BLaER1 (cell line): ENCODE data around the gene SLC5A12.

Experiments used
- H3K27ac ChIP-seq: shearing (Covaris generic); formaldehyde crosslinking; 2 replicates; pipeline ENCODE4 v1.8.1; 2022
- H3K27me3 ChIP-seq: shearing (Covaris generic); formaldehyde crosslinking; 2 replicates; pipeline ENCODE4 v1.8.1; 2022
- H3K36me3 ChIP-seq: shearing (Covaris generic); formaldehyde crosslinking; 2 replicates; pipeline ENCODE4 v1.8.1; 2022
- H3K4me1 ChIP-seq: shearing (Covaris generic); formaldehyde crosslinking; 2 replicates; pipeline ENCODE4 v1.8.1; 2022
- H3K4me2 ChIP-seq: shearing (Covaris generic); formaldehyde crosslinking; 2 replicates; pipeline ENCODE4 v1.8.1; 2022
- H3K4me3 ChIP-seq: shearing (Covaris generic); formaldehyde crosslinking; 2 replicates; pipeline ENCODE4 v1.8.1; 2022
- H3K9ac ChIP-seq: shearing (Covaris generic); formaldehyde crosslinking; 2 replicates; pipeline ENCODE4 v1.8.1; 2022
- H3K9me3 ChIP-seq: shearing (Covaris generic); formaldehyde crosslinking; 2 replicates; pipeline ENCODE4 v1.8.1; 2022
- H4K20me1 ChIP-seq: shearing (Covaris generic); formaldehyde crosslinking; 2 replicates; pipeline ENCODE4 v1.8.1; 2022
- Cebpa-rat ChIP-seq: shearing (Covaris generic); IDR thresholded peaks from 2 replicates; pipeline ENCODE4 v1.8.1; 2022

SLC5A12 gene

GRCh38 chr11:26753723-26754504 is 32.1 kb upstream of the SLC5A12 start:
- Histone ChIP-seq H3K27me3 (no peaks in the 10 kb centered on the region), H3K36me3 (no peaks in the 10 kb centered on the region), H3K4me1 (no peaks in the 10 kb centered on the region), H3K9me3 (no peaks in the 10 kb centered on the region), H4K20me1 (no peaks in the 10 kb centered on the region), H3K4me2 (no peak overlapping the region), H3K9ac (no peak overlapping the region), H3K27ac (no peak overlapping the region), H3K4me3 (no peak overlapping the region)
- no peak for TF ChIP-seq Cebpa-rat

GRCh38 chr11:26749927-26750326 is 28.1 kb upstream of the SLC5A12 start:
- Histone ChIP-seq H3K4me3 (no peak overlapping the region), H3K4me1 (no peaks in the 10 kb centered on the region), H3K36me3 (no peaks in the 10 kb centered on the region), H3K27me3 (no peaks in the 10 kb centered on the region), H3K4me2 (no peak overlapping the region), H4K20me1 (no peaks in the 10 kb centered on the region), H3K9me3 (no peaks in the 10 kb centered on the region), H3K9ac (no peak overlapping the region), H3K27ac (no peak overlapping the region)
- TF ChIP-seq Cebpa-rat, result no peak

- Histone ChIP-seq H3K36me3 (no peaks in the 10 kb centered on the region), H3K4me3 (no peak overlapping the region), H3K9me3 (no peaks in the 10 kb centered on the region), H3K9ac (no peak overlapping the region), H3K4me2 (no peak overlapping the region), H4K20me1 (no peaks in the 10 kb centered on the region), H3K4me1 (no peaks in the 10 kb centered on the region), H3K27me3 (no peaks in the 10 kb centered on the region), H3K27ac (no peak overlapping the region)
- no peak for TF ChIP-seq Cebpa-rat
Observed at GRCh38 chr11:26743622-26744021, 21.8 kb upstream of the SLC5A12 start.

GRCh38 chr11:26742966-26743365 is 21.1 kb upstream of the SLC5A12 start:
- Histone ChIP-seq H4K20me1 (no peaks in the 10 kb centered on the region), H3K4me3 (no peak overlapping the region), H3K36me3 (no peaks in the 10 kb centered on the region), H3K9me3 (no peaks in the 10 kb centered on the region), H3K27me3 (no peaks in the 10 kb centered on the region), H3K4me2 (no peak overlapping the region), H3K9ac (no peak overlapping the region), H3K27ac (no peak overlapping the region), H3K4me1 (no peaks in the 10 kb centered on the region)
- TF ChIP-seq Cebpa-rat, result no peak

- Histone ChIP-seq H3K4me2 (no peak overlapping the region), H3K27ac (no peak overlapping the region), H3K4me3 (no peak overlapping the region), H3K9ac (no peak overlapping the region), H3K36me3 (no peaks in the 10 kb centered on the region), H3K4me1 (no peaks in the 10 kb centered on the region), H4K20me1 (no peaks in the 10 kb centered on the region), H3K9me3 (no peaks in the 10 kb centered on the region), H3K27me3 (no peaks in the 10 kb centered on the region)
- TF ChIP-seq Cebpa-rat, result no peak
Observed at GRCh38 chr11:26741036-26741435, 19.2 kb upstream of the SLC5A12 start.

- Histone ChIP-seq H3K4me1 (no peaks in the 10 kb centered on the region), H3K27ac (no peak overlapping the region), H3K4me3 (no peak overlapping the region), H3K27me3 (no peaks in the 10 kb centered on the region), H3K9ac (no peak overlapping the region), H3K9me3 (no peaks in the 10 kb centered on the region), H3K36me3 (no peaks in the 10 kb centered on the region), H4K20me1 (no peaks in the 10 kb centered on the region), H3K4me2 (no peak overlapping the region)
- no peak for TF ChIP-seq Cebpa-rat
Observed at GRCh38 chr11:26739366-26740073, 17.7 kb upstream of the SLC5A12 start.

- Histone ChIP-seq H3K4me3 (no peak overlapping the region), H3K27ac (no peak overlapping the region), H3K4me2 (no peak overlapping the region), H3K9ac (no peak overlapping the region), H4K20me1 (no peaks in the 10 kb centered on the region), H3K36me3 (no peaks in the 10 kb centered on the region), H3K27me3 (no peaks in the 10 kb centered on the region), H3K4me1 (no peaks in the 10 kb centered on the region), H3K9me3 (no peaks in the 10 kb centered on the region)
- TF ChIP-seq Cebpa-rat, result no peak
Observed at GRCh38 chr11:26734691-26735090, 12.8 kb upstream of the SLC5A12 start.

- no peak for TF ChIP-seq Cebpa-rat
- H3K4me1 ChIP-seq, result no peaks in the 10 kb centered on the region
- no peak overlapping the region for H3K4me3 ChIP-seq
- no peaks in the 10 kb centered on the region for H4K20me1 ChIP-seq
- H3K27ac ChIP-seq, result no peak overlapping the region
- H3K4me2 ChIP-seq, result no peak overlapping the region
- H3K9me3 ChIP-seq, result no peaks in the 10 kb centered on the region
- no peaks in the 10 kb centered on the region for H3K36me3 ChIP-seq
- no peaks in the 10 kb centered on the region for H3K27me3 ChIP-seq
- H3K9ac ChIP-seq, result no peak overlapping the region
Observed at GRCh38 chr11:26731084-26731456, 9.2 kb upstream of the SLC5A12 start.

- H3K4me2 ChIP-seq, result no peak overlapping the region
- H3K27me3 ChIP-seq, result no peaks in the 10 kb centered on the region
Observed at GRCh38 chr11:26730414-26731083, 8.7 kb upstream of the SLC5A12 start.

GRCh38 chr11:26729284-26729683 is 7.4 kb upstream of the SLC5A12 start:
- no peaks in the 10 kb centered on the region for H3K4me1 ChIP-seq
- H3K4me3 ChIP-seq, result no peak overlapping the region
- H3K9ac ChIP-seq, result no peak overlapping the region
- H3K27me3 ChIP-seq, result no peaks in the 10 kb centered on the region
- H3K4me2 ChIP-seq, result no peak overlapping the region
- H3K27ac ChIP-seq, result no peak overlapping the region
- H3K9me3 ChIP-seq, result no peaks in the 10 kb centered on the region
- no peak for TF ChIP-seq Cebpa-rat
- H4K20me1 ChIP-seq, result no peaks in the 10 kb centered on the region
- no peaks in the 10 kb centered on the region for H3K36me3 ChIP-seq

More at GRCh38 chr11:26730414-26731083, 8.7 kb upstream of the SLC5A12 start:
- no peak overlapping the region for H3K4me3 ChIP-seq
- no peaks in the 10 kb centered on the region for H3K36me3 ChIP-seq
- no peak for TF ChIP-seq Cebpa-rat
- no peak overlapping the region for H3K9ac ChIP-seq
- no peaks in the 10 kb centered on the region for H4K20me1 ChIP-seq
- no peak overlapping the region for H3K27ac ChIP-seq
- H3K4me1 ChIP-seq, result no peaks in the 10 kb centered on the region
- no peaks in the 10 kb centered on the region for H3K9me3 ChIP-seq
